Measurements from ENCODE around the gene CPNE2. TPM values are rescaled to one million over a fixed set of nuclear protein-coding genes. Genes with fewer than 3 reads are reported as not detected.
A peak's percentile ranks its signal among the peaks of the same experiment; 100 is the strongest.

CPNE2 gene
- total RNA-seq, 3 donors from 2014 or later, result 48.7 to 77.0 (median 52.5) TPM

DNA sequence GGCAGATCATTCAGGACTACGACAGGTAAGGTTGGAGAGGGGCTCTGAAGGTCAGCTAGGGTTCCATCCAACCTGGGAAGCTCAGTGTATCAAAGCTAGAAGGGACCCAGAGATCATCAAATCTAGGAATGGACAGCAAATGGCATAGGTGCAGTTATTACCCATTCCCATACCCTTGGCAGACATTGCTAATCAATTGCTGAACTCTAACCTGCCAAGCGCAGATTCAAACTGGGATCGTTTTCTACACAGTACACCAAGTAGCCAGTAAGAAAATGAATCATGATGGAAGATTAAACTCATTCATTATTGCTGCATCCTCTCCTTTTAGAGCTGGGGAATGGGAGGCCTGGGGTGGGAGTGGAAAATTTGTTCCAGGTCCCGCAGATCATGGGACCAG, 33.6 kb downstream of the CPNE2 start:
- DNase-seq, result no peak
- ATAC-seq, result no peak
- no peaks in the 10 kb centered on the region for H3K9me3 ChIP-seq
- intact Hi-C loops (cut with DNase I, micrococcal nuclease), result no loop called here
- peaks cover 7% of the 10 kb centered on the region for H3K4me1 ChIP-seq (ENCODE audit: low read depth)
- H3K4me3 ChIP-seq, result no peak overlapping the region
- TF ChIP-seq, protein P1, sequence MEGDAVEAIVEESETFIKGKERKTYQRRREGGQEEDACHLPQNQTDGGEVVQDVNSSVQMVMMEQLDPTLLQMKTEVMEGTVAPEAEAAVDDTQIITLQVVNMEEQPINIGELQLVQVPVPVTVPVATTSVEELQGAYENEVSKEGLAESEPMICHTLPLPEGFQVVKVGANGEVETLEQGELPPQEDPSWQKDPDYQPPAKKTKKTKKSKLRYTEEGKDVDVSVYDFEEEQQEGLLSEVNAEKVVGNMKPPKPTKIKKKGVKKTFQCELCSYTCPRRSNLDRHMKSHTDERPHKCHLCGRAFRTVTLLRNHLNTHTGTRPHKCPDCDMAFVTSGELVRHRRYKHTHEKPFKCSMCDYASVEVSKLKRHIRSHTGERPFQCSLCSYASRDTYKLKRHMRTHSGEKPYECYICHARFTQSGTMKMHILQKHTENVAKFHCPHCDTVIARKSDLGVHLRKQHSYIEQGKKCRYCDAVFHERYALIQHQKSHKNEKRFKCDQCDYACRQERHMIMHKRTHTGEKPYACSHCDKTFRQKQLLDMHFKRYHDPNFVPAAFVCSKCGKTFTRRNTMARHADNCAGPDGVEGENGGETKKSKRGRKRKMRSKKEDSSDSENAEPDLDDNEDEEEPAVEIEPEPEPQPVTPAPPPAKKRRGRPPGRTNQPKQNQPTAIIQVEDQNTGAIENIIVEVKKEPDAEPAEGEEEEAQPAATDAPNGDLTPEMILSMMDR (IDR thresholded peaks at IDR 0.05), result no peak
- no peaks in the 10 kb centered on the region for H3K36me3 ChIP-seq (ENCODE audit: low read depth)

DNA sequence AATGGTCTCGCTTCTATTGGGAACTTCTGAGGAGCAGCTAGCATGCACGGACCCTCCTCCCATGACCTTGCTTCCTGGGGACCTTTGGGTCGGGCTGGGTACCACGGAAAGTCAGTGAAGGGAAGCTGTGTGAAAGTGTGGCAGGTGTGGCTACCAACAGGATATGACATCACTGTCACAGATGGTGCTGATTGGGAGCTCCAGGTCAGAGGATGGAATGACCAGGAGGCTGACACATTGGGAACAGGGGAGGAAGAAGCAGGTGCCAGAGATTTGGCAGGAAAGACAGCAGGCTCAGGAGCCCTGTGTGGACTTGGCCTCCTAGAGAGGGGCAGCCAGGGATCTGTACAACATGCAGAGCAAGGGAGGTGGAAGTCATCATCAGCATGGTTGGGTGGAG, 34.0 kb downstream of the CPNE2 start:
- Histone ChIP-seq H3K9me3 (no peaks in the 10 kb centered on the region), H3K4me1 (ENCODE audit: low read depth) (peaks cover 9% of the 10 kb centered on the region), H3K4me3 (no peak overlapping the region), H3K36me3 (ENCODE audit: low read depth) (no peaks in the 10 kb centered on the region)
- intact Hi-C loops (cut with DNase I, micrococcal nuclease), result no loop called here
- TF ChIP-seq, protein P1 (IDR thresholded peaks at IDR 0.05), result no peak
- DNase-seq (no peak), ATAC-seq (no peak)

DNA sequence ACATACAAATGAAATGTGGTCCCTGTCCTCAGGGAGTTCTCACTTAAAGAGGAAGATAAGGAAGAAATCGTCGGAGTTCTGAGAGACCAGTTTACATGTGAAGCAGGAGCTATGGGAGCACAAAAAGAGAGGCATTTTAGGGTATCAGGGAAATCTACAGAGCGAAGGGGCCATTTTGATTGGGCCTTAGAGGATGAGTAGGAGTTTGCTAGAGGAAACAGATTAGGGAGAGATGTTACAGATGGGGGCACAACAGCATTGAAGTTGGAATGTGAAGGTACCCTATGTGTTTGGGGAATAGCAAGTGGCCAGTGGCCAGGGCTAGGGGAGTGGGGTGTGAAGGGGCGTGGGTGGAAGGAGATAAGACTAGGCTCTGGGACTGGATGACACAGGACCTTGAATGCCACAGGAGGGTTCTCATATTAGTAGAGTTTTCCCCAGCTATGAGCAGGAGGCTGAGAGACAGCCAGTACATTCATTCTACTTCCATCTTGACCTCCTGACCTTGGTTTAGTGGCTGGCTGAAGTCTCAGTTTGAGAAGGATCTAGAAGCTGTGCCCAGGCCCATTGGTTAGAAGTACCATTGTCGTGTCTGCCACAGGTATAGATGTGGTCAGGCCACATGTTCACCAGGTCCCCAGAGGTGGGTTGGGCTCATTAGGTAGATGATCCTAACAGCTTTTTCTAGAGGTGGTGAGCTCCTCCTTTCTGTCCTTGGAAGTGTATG, 34.8 kb downstream of the CPNE2 start:
- H3K4me3 ChIP-seq, result no peak overlapping the region
- no peak for ATAC-seq

DNA sequence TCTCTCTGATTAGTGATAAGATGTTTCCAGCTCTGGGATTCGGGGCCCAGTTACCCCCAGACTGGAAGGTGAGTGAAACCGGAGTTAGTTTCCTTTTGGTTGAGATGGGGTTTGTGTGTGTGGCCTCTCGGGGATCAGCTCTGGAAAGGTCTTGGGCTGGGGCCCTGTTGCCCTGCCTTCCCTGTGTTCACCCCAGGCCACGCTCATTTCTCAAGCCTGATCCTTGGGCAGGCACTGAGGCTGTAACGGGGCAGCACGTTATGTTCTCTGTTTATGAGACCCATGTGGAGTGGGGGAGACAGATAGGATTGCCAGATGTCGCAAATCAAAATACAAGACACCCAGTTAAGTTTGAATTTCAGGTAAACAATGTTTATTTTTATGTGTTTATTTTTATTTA, 35.5 kb downstream of the CPNE2 start:
- no peak for ATAC-seq
- Histone ChIP-seq H3K9me3 (no peaks in the 10 kb centered on the region), H3K4me1 (ENCODE audit: low read depth) (peaks cover 22% of the 10 kb centered on the region), H3K36me3 (ENCODE audit: low read depth) (no peaks in the 10 kb centered on the region), H3K4me3 (no peak overlapping the region)
- no peak for DNase-seq
- TF ChIP-seq, protein P1 (IDR thresholded peaks at IDR 0.05), result no peak
- intact Hi-C loops (cut with DNase I, micrococcal nuclease), result no loop called here

More for the DNA sequence above, 34.8 kb downstream of the CPNE2 start:
- no peaks in the 10 kb centered on the region for H3K9me3 ChIP-seq
- H3K36me3 ChIP-seq (ENCODE audit: low read depth), result no peaks in the 10 kb centered on the region
- DNase-seq, result no peak
- TF ChIP-seq, protein P1 (IDR thresholded peaks at IDR 0.05), result no peak
- intact Hi-C loops (cut with DNase I, micrococcal nuclease), result no loop called here
- H3K4me1 ChIP-seq (ENCODE audit: low read depth), result peaks cover 17% of the 10 kb centered on the region

DNA sequence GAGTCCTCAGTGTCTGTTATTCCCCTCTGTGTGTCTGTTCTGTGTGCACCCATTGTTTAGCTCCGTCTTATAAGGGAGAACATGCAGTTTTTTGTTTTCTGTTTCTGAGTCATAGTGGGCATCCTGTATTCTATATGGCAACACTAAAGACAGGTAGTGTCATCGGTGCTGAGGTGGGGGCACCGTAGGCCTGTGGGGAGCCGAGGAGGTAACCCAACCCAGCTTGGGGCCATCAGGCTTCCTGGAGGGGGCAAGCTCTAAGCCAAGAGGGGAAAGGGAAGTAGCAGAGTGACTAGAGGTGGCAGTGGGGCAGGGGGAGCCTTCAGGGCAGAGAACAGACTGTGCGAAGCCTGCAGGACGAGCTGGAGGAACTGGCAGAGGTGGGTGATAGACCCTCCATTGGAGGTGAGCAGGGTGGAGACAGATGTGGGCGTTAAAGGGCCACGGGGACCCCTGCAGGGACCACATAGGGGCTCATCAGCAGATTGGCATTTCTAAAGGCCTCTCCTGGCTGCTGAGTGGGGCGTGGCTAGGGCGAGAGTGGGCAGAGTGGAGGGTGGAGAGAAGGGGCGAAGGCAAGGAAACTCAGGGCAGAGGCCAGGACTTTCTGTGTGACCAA, 36.5 kb downstream of the CPNE2 start:
- ATAC-seq, result no peak
- H3K4me1 ChIP-seq (ENCODE audit: low read depth), result peaks cover 30% of the 10 kb centered on the region

More for the DNA sequence above, 36.5 kb downstream of the CPNE2 start:
- TF ChIP-seq, protein P1 (IDR thresholded peaks at IDR 0.05), result no peak
- H3K36me3 ChIP-seq (ENCODE audit: low read depth), result no peaks in the 10 kb centered on the region
- intact Hi-C loops (cut with DNase I, micrococcal nuclease), result no loop called here
- peak in 1 of 3 donors; percentile 52 for DNase-seq
- H3K9me3 ChIP-seq, result no peaks in the 10 kb centered on the region
- H3K4me3 ChIP-seq, result no peak overlapping the region
